Measurements from ENCODE around the gene EXPH5. TPM values are rescaled to one million over a fixed set of nuclear protein-coding genes. Genes with fewer than 3 reads are reported as not detected.

The EXPH5 gene
- total RNA-seq, 1 donor: 0.72 TPM

DNA sequence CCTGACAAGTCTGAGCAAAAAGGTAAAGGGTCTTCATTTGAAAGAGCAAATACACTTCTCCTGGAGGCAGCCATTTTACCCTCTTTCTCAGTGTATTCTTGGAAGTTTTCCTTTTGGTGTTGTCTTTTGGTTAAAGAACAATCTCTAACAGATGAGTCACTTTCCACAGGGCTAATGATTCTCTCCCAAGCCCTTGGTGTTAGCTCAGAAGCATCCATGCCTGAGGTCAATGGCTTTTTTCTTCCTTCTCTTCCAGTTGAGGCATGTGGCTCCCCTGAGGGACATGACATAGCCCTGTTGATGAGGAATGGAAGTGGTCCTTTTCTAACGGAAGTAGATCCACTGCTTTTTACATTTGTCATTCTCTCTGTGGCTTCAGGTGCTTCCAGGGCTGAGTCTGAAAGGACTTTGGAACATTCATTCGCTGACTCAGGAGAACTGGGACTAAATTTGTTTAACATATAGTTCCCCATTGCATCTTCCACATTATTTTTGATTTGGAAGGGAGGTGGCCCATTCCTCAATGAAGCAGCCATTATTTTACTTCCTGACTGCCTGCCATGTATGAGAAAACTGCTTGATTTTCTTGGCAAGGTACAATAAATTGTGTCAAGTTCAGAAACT lies 81.6 kb downstream of the EXPH5 start:
- TF ChIP-seq, protein P1, sequence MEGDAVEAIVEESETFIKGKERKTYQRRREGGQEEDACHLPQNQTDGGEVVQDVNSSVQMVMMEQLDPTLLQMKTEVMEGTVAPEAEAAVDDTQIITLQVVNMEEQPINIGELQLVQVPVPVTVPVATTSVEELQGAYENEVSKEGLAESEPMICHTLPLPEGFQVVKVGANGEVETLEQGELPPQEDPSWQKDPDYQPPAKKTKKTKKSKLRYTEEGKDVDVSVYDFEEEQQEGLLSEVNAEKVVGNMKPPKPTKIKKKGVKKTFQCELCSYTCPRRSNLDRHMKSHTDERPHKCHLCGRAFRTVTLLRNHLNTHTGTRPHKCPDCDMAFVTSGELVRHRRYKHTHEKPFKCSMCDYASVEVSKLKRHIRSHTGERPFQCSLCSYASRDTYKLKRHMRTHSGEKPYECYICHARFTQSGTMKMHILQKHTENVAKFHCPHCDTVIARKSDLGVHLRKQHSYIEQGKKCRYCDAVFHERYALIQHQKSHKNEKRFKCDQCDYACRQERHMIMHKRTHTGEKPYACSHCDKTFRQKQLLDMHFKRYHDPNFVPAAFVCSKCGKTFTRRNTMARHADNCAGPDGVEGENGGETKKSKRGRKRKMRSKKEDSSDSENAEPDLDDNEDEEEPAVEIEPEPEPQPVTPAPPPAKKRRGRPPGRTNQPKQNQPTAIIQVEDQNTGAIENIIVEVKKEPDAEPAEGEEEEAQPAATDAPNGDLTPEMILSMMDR (IDR thresholded peaks at IDR 0.05; ENCODE audit: insufficient read depth, low read length): no peak
- no peak overlapping the region for H3K4me3 ChIP-seq (ENCODE audit: low read depth, low read length)
- DNase-seq (ENCODE audit: low read depth): peak; percentile 39

GRCh38 chr11:108508653-108509593 lies 84.6 kb downstream of the EXPH5 start:
- H3K4me3 ChIP-seq (ENCODE audit: low read depth, low read length): no peak overlapping the region
- TF ChIP-seq, protein P1 (IDR thresholded peaks at IDR 0.05; ENCODE audit: insufficient read depth, low read length): no peak
- DNase-seq (ENCODE audit: low read depth): no peak

- no peak overlapping the region for H3K4me3 ChIP-seq (ENCODE audit: low read depth, low read length)
- peak; percentile 14 for DNase-seq (ENCODE audit: low read depth)
- TF ChIP-seq, protein P1 (IDR thresholded peaks at IDR 0.05; ENCODE audit: insufficient read depth, low read length): no peak
These were observed 92.2 kb downstream of the EXPH5 start for GRCh38 chr11:108501396-108501795.

- H3K4me3 ChIP-seq (ENCODE audit: low read depth, low read length): no peak overlapping the region
- DNase-seq (ENCODE audit: low read depth): no peak
- TF ChIP-seq, protein P1 (IDR thresholded peaks at IDR 0.05; ENCODE audit: insufficient read depth, low read length): no peak
These were observed 92.8 kb downstream of the EXPH5 start for GRCh38 chr11:108500721-108501120.

DNA sequence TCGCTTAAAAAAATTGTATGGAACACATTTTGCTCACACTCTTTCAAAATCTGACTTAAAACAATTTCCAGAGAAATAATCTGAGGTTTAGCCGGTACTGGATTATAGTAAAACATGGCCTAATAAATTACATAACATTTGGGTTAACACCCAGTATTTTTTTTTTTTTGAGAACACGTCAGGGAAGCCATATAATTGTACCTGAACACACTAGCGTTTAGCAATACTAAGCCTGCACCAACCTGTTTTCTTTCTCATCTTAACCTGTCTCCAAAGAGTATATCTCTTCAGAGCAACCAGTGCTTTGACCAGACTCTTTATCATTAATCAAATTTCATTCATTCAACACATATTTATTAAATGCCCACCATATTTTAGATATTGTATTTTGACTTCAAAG lies 93.4 kb downstream of the EXPH5 start:
- TF ChIP-seq, protein P1 (IDR thresholded peaks at IDR 0.05; ENCODE audit: insufficient read depth, low read length): no peak
- no peak overlapping the region for H3K4me3 ChIP-seq (ENCODE audit: low read depth, low read length)

DNA sequence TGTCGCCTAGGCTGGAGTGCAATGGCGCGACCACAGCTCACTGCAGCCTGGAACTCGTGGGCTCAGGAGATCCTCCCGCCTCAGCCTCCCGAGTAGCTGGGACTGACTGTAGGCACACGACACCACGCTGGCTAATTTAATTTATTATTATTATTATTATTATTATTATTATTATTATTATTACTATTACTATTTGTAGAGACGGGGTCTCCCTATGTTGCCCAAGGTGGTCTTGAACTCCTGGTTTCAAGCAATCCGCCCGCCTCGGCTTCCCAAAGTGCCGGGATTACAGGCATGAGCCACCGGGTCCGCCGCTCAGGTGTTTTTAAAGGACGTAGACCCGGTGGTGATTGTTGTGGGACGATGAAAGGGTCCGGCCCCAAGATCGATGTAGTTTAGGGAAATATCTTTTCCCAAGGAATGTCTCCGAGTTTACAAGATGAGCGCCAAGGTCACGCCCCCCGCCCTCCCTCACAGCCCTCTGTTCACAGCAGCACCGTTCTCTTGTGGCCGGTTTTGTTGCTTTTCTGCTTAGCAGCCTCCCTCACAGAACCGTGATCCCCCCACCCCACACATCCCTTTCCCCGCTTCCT lies 94.7 kb downstream of the EXPH5 start:
- H3K4me3 ChIP-seq (ENCODE audit: low read depth, low read length): peak overlapping the region; percentile 68
- DNase-seq (ENCODE audit: low read depth): no peak
- TF ChIP-seq, protein P1 (IDR thresholded peaks at IDR 0.05; ENCODE audit: insufficient read depth, low read length): no peak

More for the DNA sequence above, 93.4 kb downstream of the EXPH5 start:
- DNase-seq (ENCODE audit: low read depth): no peak
